Measurements from ENCODE around the gene MRPL14. TPM values are rescaled to one million over a fixed set of nuclear protein-coding genes. Genes with fewer than 3 reads are reported as not detected.

MRPL14 gene
- total and polyA plus RNA-seq, 2 experiments from 2014 or later, result 62.6 to 191 TPM

GRCh38 chr6:44093066-44093465 lies 34.2 kb downstream of the MRPL14 start:
- Mint-ChIP-seq H3K27me3 (ENCODE audit: insufficient read depth, low read depth, poor library complexity) (peaks cover 8% of the 10 kb centered on the region), H3K4me1 (peaks cover 5% of the 10 kb centered on the region; the same call in 2 of the 3 replicates), H3K27ac (no peak overlapping the region), H3K4me3 (no peak overlapping the region), H3K36me3 (ENCODE audit: low read depth) (peaks cover 9% of the 10 kb centered on the region; the same call in 2 of the 3 replicates), H3K9me3 (no peaks in the 10 kb centered on the region; the same call in 1 of the 3 replicates)
- Histone ChIP-seq H3K4me1 (ENCODE audit: insufficient read depth) (no peaks in the 10 kb centered on the region), H3K27ac (ENCODE audit: low read depth) (no peak overlapping the region), H3K36me3 (ENCODE audit: insufficient read depth) (no peaks in the 10 kb centered on the region), H3K27me3 (ENCODE audit: insufficient read depth) (no peaks in the 10 kb centered on the region), H3K4me2 (no peak overlapping the region), H3F3A (replicated peaks; ENCODE audit: low read depth) (no peaks in the 10 kb centered on the region), H3K79me2 (replicated peaks; ENCODE audit: insufficient read depth) (no peaks in the 10 kb centered on the region), H3K9me2 (ENCODE audit: insufficient read depth) (no peaks in the 10 kb centered on the region), H2AFZ (no peak overlapping the region), H4K20me1 (replicated peaks; ENCODE audit: insufficient read depth) (peaks cover 6% of the 10 kb centered on the region; the same call in 1 of the 2 replicates), H3K4me3 (no peak overlapping the region)
- no peak for TF ChIP-seq CTCF (conservative IDR thresholded peaks at IDR 0.05; ENCODE audit: low read depth in 2 of 2)
- no peak for TF ChIP-seq ZNF462 (CRISPR knock-in tag; IDR thresholded peaks at IDR 0.05)
- no peak for DNase-seq (ENCODE audit: low spot score)
- ATAC-seq, result no peak

Data from GM23338 (cell line).